ENCODE results near the gene SH2D3C.

Gene SH2D3C

GRCh38 chr9:127694890-127695720, 83.4 kb downstream of the SH2D3C start:
- DNase-seq = no peak

- no peak for DNase-seq
Observed at GRCh38 chr9:127693697-127694096, 84.8 kb downstream of the SH2D3C start.

- no peak for DNase-seq
Observed at GRCh38 chr9:127693143-127693542, 85.3 kb downstream of the SH2D3C start.

GRCh38 chr9:127692071-127692470, 86.4 kb downstream of the SH2D3C start:
- DNase-seq = no peak

- no peak for DNase-seq
Observed at GRCh38 chr9:127690735-127691134, 87.7 kb downstream of the SH2D3C start.

GRCh38 chr9:127689329-127690000, 89.0 kb downstream of the SH2D3C start:
- DNase-seq = no peak

All from stimulated activated CD8-positive, alpha-beta memory T cell treated with anti-CD3 and anti-CD28 coated beads, Interleukin-4, amount 100 ng/mL, for 48 hours (primary cell).